GM19455 (cell line): ENCODE measurements around the gene KCNK10.
A peak's percentile ranks its signal among the peaks of the same experiment; 100 is the strongest.

Experiments
- ATAC-seq: cut with Tn5 transposase; IDR thresholded peaks from one replicate; pipeline ENCODE4 v1.9.1; 2021; ENCODE audit not compliant: unreplicated experiment

The KCNK10 gene

GRCh38 chr14:88232771-88233170, 90.3 kb downstream of the KCNK10 start:
- no peak for ATAC-seq

GRCh38 chr14:88231603-88232002, 91.5 kb downstream of the KCNK10 start:
- no peak for ATAC-seq

GRCh38 chr14:88229428-88229827, 93.6 kb downstream of the KCNK10 start:
- ATAC-seq, result no peak

GRCh38 chr14:88228522-88229236, 94.4 kb downstream of the KCNK10 start:
- ATAC-seq, result no peak

GRCh38 chr14:88227693-88228092, 95.4 kb downstream of the KCNK10 start:
- no peak for ATAC-seq

- ATAC-seq, result no peak
These were observed 97.3 kb downstream of the KCNK10 start for GRCh38 chr14:88225721-88226120.

GRCh38 chr14:88218119-88218915, 104.8 kb downstream of the KCNK10 start:
- ATAC-seq, result no peak

- ATAC-seq, result no peak
These were observed 110.4 kb downstream of the KCNK10 start for GRCh38 chr14:88212691-88213090.

GRCh38 chr14:88210426-88210825, 112.6 kb downstream of the KCNK10 start:
- ATAC-seq, result no peak

GRCh38 chr14:88209273-88209672, 113.8 kb downstream of the KCNK10 start:
- peak; percentile 71 for ATAC-seq

- peak; percentile 30 for ATAC-seq
These were observed 114.2 kb downstream of the KCNK10 start for GRCh38 chr14:88208858-88209257.

- ATAC-seq, result no peak
These were observed 118.8 kb downstream of the KCNK10 start for GRCh38 chr14:88204221-88204620.

- ATAC-seq, result no peak
These were observed 119.8 kb downstream of the KCNK10 start for GRCh38 chr14:88203291-88203690.

GRCh38 chr14:88202286-88202685, 120.8 kb downstream of the KCNK10 start:
- no peak for ATAC-seq

GRCh38 chr14:88201851-88202250, 121.2 kb downstream of the KCNK10 start:
- ATAC-seq, result no peak

- ATAC-seq, result no peak
These were observed 123.2 kb downstream of the KCNK10 start for GRCh38 chr14:88199882-88200281.

GRCh38 chr14:88198446-88198845, 124.6 kb downstream of the KCNK10 start:
- no peak for ATAC-seq

- ATAC-seq, result peak; percentile 86
These were observed 126.1 kb downstream of the KCNK10 start for GRCh38 chr14:88196925-88197324.

GRCh38 chr14:88196116-88196890, 126.8 kb downstream of the KCNK10 start:
- ATAC-seq, result no peak

GRCh38 chr14:88195676-88196075, 127.4 kb downstream of the KCNK10 start:
- ATAC-seq, result no peak

GRCh38 chr14:88194531-88194930, 128.5 kb downstream of the KCNK10 start:
- no peak for ATAC-seq

GRCh38 chr14:88191605-88192004, 131.5 kb downstream of the KCNK10 start:
- ATAC-seq, result no peak
